ENCODE measurements around the gene ZNF789. TPM values are rescaled to one million over a fixed set of nuclear protein-coding genes. Genes with fewer than 3 reads are reported as not detected.

Gene ZNF789
- 1.4 and 4.1 TPM in 2 replicates for total RNA-seq

GRCh38 chr7:99472561-99473314 lies at the start of gene ZNF789:
Gene ZNF789, plus strand, starts transcription at chr7:99472890. Its CDS starts 3,567 bp downstream, at chr7:99476457.

GRCh38 chr7:99438573-99439480 lies 33.9 kb upstream of the ZNF789 start, which contains the start of the genes CPSF4 and PTCD1:
Gene CPSF4, plus strand, starts transcription at chr7:99438943. Its CDS starts 140 bp downstream, at chr7:99439083.
Gene PTCD1, minus strand, starts transcription at chr7:99438798. Its CDS starts 3,556 bp downstream, at chr7:99435242.

DNA sequence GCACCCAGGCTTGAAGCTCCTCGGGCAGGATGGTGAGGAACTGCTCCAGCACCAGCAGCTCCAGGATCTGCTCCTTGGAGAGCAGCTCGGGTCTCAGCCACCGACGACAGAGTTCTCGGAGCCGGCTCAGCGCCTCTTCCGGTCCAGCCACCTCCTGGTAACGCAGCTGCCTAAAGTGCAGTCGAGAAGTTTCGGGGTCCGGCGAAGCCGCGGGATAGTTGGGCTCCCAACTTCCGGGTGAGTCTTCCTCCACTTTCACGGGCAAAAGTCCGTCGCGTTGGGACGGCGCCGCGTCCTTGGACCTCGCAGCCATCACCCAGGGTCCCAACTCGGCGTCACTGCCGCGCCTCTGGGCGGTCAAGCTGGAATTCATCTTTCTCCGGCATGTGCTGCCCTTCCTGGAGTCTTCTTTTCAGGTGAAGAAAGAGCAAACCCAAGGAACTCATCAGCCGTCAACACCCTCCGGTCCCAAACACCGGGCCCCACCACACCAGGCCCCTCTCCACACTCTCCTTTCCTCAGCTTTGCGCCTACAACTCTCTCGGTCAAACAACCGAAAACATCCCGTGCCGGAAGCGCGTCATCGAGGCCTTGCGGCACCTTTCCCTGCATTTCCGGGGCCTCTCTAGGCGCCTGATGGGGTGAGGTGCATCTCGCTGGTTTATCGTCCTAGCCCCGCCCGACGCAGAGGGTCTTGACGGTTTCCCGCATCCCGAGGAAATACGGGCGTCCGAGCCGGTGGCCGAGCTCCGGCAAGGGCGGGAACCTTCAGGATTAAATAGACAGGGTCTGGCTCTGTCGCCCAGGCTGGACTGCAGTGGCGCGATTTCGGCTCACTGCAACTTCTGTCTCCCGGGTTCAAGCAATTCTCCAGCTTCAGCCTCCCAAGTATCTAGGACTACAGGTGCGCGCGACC lies 27.3 kb downstream of the ZNF789 start, which contains the start of gene ZNF394:
Gene ZNF394, minus strand, starts transcription at position 561 of the 916 bp plus-strand sequence. Its CDS starts 188 bp downstream, at position 373.

GRCh38 chr7:99504603-99505323 lies 32.1 kb downstream of the ZNF789 start, which contains the start of gene ZKSCAN5:
Gene ZKSCAN5, plus strand, starts transcription at chr7:99504662. Its CDS starts 1,383 bp downstream, at chr7:99506045.

Other genes starting within 250 kb of the ZNF789 start
- not detected in 2 replicates for gene MYH16, start 200.1 kb upstream of the ZNF789 start, total RNA-seq
- gene ARPC1A, start 147.0 kb upstream of the ZNF789 start, total RNA-seq: 281 and 385 TPM in 2 replicates
- gene ARPC1B, start 98.2 kb upstream of the ZNF789 start, total RNA-seq: 528 and 673 TPM in 2 replicates
- 140 and 181 TPM in 2 replicates for gene PDAP1, start 64.3 kb upstream of the ZNF789 start, total RNA-seq
- gene BUD31, start 63.9 kb upstream of the ZNF789 start, total RNA-seq: 87.6 and 120 TPM in 2 replicates
- gene PTCD1, start 34.1 kb upstream of the ZNF789 start, total RNA-seq: 6.2 and 8.1 TPM in 2 replicates
- gene CPSF4, start 33.9 kb upstream of the ZNF789 start, total RNA-seq: 28.5 and 36.3 TPM in 2 replicates
- gene ATP5MF, start 6.7 kb upstream of the ZNF789 start, total RNA-seq: 3,963 and 4,747 TPM in 2 replicates
- gene ZNF394, start 27.4 kb downstream of the ZNF789 start, total RNA-seq: 9.9 and 11.2 TPM in 2 replicates
- 7.1 and 7.8 TPM in 2 replicates for gene ZKSCAN5, start 31.8 kb downstream of the ZNF789 start, total RNA-seq
- gene FAM200A, start 79.2 kb downstream of the ZNF789 start, total RNA-seq: 4.0 and 5.5 TPM in 2 replicates
- 70.2 and 76.4 TPM in 2 replicates for gene ZNF655, start 85.8 kb downstream of the ZNF789 start, total RNA-seq
- not detected in 2 replicates for gene TMEM225B, start 125.4 kb downstream of the ZNF789 start, total RNA-seq
- 7.3 and 18.5 TPM in 2 replicates for gene ZSCAN25, start 144.1 kb downstream of the ZNF789 start, total RNA-seq
- 0.89 and 3.2 TPM in 2 replicates for gene CYP3A5, start 207.1 kb downstream of the ZNF789 start, total RNA-seq

Data from myometrial cell (primary cell).